Suprapubic skin (tissue), 4 donors: ENCODE results near the gene LRRC28.

Experiments
- EP300 ChIP-seq: sonication (generic); formaldehyde crosslinking; IDR thresholded peaks from one replicate; pipeline ENCODE4 v1.6.1; 2017; ENCODE audit warnings: antibody characterized with exemption
- POLR2A ChIP-seq, 2 donors: fragments of 450-650 bp; IDR thresholded peaks; one replicate each; pipeline ENCODE4 v1.6.1; 2017; ENCODE audit warnings: antibody characterized with exemption in 2 of 2, mild to moderate bottlenecking in 2 of 2, moderate library complexity in 2 of 2
- POLR2AphosphoS5 ChIP-seq, 3 donors: sonication (generic); formaldehyde crosslinking; IDR thresholded peaks; one replicate each; pipeline ENCODE4 v1.6.1; 2017; ENCODE audit warnings: antibody characterized with exemption in 3 of 3
- TF ChIP-seq, protein P1 (sequence below), 2 donors: fragments of 200-600 bp in 1 of 2; fragments of 450-650 bp in 1 of 2; sonication (generic) in 1 of 2; IDR thresholded peaks; one replicate each; pipeline ENCODE4 v1.5.1; 2016 to 2019; ENCODE audit warnings: antibody characterized with exemption in 2 of 2, mild to moderate bottlenecking in 1 of 2, moderate library complexity in 1 of 2

DNA sequence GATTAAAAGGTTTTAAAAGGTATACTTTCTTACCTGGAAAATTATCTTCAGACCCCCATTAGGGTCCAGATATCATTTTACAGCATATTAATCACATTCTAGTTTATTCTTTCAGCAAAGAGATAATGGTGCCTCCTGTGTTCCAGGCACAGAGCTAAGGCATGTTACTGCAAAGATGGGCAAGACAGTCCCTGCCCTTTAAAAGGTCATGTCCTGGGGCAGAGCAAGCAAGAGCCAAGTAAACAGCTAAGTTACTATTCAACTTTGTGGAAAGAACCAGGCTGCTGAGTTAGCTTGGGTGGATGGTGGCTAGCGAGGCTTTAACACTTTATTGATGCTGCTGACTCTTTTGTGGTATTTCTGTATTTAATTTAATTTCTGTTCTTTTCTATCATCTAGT, 75.0 kb downstream of the LRRC28 start:
- TF ChIP-seq EP300: no peak
- TF ChIP-seq, protein P1, sequence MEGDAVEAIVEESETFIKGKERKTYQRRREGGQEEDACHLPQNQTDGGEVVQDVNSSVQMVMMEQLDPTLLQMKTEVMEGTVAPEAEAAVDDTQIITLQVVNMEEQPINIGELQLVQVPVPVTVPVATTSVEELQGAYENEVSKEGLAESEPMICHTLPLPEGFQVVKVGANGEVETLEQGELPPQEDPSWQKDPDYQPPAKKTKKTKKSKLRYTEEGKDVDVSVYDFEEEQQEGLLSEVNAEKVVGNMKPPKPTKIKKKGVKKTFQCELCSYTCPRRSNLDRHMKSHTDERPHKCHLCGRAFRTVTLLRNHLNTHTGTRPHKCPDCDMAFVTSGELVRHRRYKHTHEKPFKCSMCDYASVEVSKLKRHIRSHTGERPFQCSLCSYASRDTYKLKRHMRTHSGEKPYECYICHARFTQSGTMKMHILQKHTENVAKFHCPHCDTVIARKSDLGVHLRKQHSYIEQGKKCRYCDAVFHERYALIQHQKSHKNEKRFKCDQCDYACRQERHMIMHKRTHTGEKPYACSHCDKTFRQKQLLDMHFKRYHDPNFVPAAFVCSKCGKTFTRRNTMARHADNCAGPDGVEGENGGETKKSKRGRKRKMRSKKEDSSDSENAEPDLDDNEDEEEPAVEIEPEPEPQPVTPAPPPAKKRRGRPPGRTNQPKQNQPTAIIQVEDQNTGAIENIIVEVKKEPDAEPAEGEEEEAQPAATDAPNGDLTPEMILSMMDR (IDR thresholded peaks at IDR 0.05): no peak
- no peak for TF ChIP-seq POLR2A (IDR thresholded peaks at IDR 0.05)
- no peak for TF ChIP-seq POLR2AphosphoS5 (IDR thresholded peaks at IDR 0.05)
